Pancreas (tissue), 10 donors: Measurements from ENCODE around the gene SLC2A5. TPM values are rescaled to one million over a fixed set of nuclear protein-coding genes. Genes with fewer than 3 reads are reported as not detected.

Experiments
- ATAC-seq, 4 donors: fragments of 200-7000 bp; cut with Tn5 transposase; one replicate each; pipeline versions ENCODE4 v1.8.0 to v1.9.1; 2020; ENCODE audit warnings: mild to moderate bottlenecking in 4 of 4, moderate library complexity in 4 of 4
- DNase-seq, 6 donors: peaks; one replicate each; pipeline ENCODE4 v3.0.0-alpha.2; 2020
- FAIRE-seq: peaks from 2 replicates; lab custom pipeline; 2012; peaks lifted over from hg19 to GRCh38; lab: Jason Lieb, UNC
- H3K27ac ChIP-seq, 4 donors: fragments of 200-600 bp; sonication (generic); 1 replicate in 3 of 4; 2 replicates in 1 of 4; pipeline versions ENCODE4 v1.5.0 to v1.8.0; 2020
- H3K27me3 ChIP-seq, 4 donors: fragments of 200-600 bp; one replicate each; pipeline ENCODE4 v1.8.0; 2021
- H3K36me3 ChIP-seq, 3 donors: fragments of 200-600 bp; sonication (generic) in 1 of 3; one replicate each; pipeline versions ENCODE4 v1.5.0 to v1.8.0; 2020 to 2021
- H3K4me1 ChIP-seq, 3 donors: fragments of 200-600 bp; one replicate each; pipeline ENCODE4 v1.8.0; 2021
- H3K4me3 ChIP-seq, 4 donors: fragments of 200-600 bp; sonication (generic) in 2 of 4; one replicate each; pipeline versions ENCODE4 v1.5.0 to v1.8.0; 2020 to 2021
- H3K9me3 ChIP-seq, 4 donors: fragments of 200-600 bp; one replicate each; pipeline ENCODE4 v1.8.0; 2021
- CTCF ChIP-seq, 4 donors: fragments of 200-600 bp; sonication (generic) in 3 of 4; IDR thresholded peaks; one replicate each; pipeline versions ENCODE4 v1.5.0 to v1.8.0; 2021; ENCODE audit warnings: antibody characterized with exemption in 4 of 4
- WGBS, 2 donors: extraction: QIAGEN DNeasy Blood & Tissue Kit; methylation state at CpG; one replicate each; pipeline ENCODE4 v1.1.7; 2013; 5-methylcytosine and 5-hydroxymethylcytosine counted together
- intact Hi-C, 3 donors: fragments of 100-400 bp; cut with DNase I; formaldehyde crosslinking; loops; one replicate each; pipeline versions ENCODE4 v1.11.1 to v1.14.2; 2022
- polyA plus RNA-seq, 2 donors: library from polyadenylated mRNA; stranded (reverse); fragments of 200-250 nt; gene quantifications; one replicate each; pipeline ENCODE4 v1.2.3, GENCODE V29; 2013
- total RNA-seq, 6 donors: library from RNA; stranded (reverse); fragmentation: NEBNext Ultra II Directional in 4 of 6; extraction: Animal tissue kit (Norgen Biotek cat#: 25700) in 4 of 6; gene quantifications; one replicate each; pipeline versions ENCODE4 v1.2.1 to v1.2.4, GENCODE V29; 2021 to 2023
- donor health status: healthy with polysubstance abuse.
- donor health status: DM: no; HTN: no; CAD: no; lungs with moderate emphysema.
- donor health status: DM: no; HTN: no; CAD: no.
- donor health status: control.
- donor health status: control.
- donor health status: Bipolar disorder and iron deficiency.
- donor health status: DM: yes; HTN: yes; CAD: no.
- donor health status: DM: no; HTN: no; CAD: no.
- donor health status: DM: no; HTN: no; CAD: no.
- donor health status: DM: yes; HTN: yes; CAD: no.

SLC2A5 gene
- total and polyA plus RNA-seq, 8 donors, result 0.14 to 4.4 (median 0.53) TPM

GRCh38 chr1:9045861-9046510 is 23.4 kb downstream of the SLC2A5 start:
- Histone ChIP-seq H3K9me3 (no peaks in the 10 kb centered on the region), H3K27me3 (no peaks in the 10 kb centered on the region), H3K4me3 (no peak overlapping the region), H3K27ac (no peak overlapping the region), H3K4me1 (no peaks in the 10 kb centered on the region), H3K36me3 (no peaks in the 10 kb centered on the region)
- WGBS, 2 donors, result 78 to 83% methylated on average over 7 of the region's 7 CpGs
- intact Hi-C loops, result no loop called here
- FAIRE-seq, result no peak
- no peak for TF ChIP-seq CTCF (IDR thresholded peaks at IDR 0.05)
- ATAC-seq, result no peak
- DNase-seq, result no peak

DNA sequence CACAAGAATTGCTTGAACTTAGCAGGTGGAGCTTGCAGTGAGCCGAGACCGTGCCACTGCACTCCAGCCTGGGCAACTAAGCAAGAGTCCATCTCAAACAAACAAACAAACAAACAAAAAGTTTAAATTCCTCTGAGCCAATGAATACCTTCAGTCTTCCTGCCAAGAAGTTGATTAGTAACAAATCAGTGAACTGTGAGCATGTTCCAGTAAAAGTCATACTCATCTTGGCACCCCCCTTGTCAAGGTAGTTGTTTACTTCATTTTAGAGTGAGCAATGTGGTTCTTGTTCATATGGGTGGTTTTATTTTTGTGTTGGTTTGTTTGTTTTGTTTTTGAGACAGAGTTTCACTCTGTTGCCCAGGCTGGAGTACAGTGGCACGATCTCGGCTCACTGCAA is 25.2 kb downstream of the SLC2A5 start:
- no peaks in the 10 kb centered on the region for H3K27me3 ChIP-seq
- intact Hi-C loops, result no loop called here
- no peaks in the 10 kb centered on the region for H3K36me3 ChIP-seq
- FAIRE-seq, result no peak
- no peak overlapping the region for H3K4me3 ChIP-seq
- H3K9me3 ChIP-seq, result no peaks in the 10 kb centered on the region
- H3K27ac ChIP-seq, result no peak overlapping the region
- no peak for TF ChIP-seq CTCF (IDR thresholded peaks at IDR 0.05)
- no peak for ATAC-seq
- H3K4me1 ChIP-seq, result no peaks in the 10 kb centered on the region
- WGBS, 2 donors, result 93 to 99% methylated on average over 4 of the region's 4 CpGs
- no peak for DNase-seq

DNA sequence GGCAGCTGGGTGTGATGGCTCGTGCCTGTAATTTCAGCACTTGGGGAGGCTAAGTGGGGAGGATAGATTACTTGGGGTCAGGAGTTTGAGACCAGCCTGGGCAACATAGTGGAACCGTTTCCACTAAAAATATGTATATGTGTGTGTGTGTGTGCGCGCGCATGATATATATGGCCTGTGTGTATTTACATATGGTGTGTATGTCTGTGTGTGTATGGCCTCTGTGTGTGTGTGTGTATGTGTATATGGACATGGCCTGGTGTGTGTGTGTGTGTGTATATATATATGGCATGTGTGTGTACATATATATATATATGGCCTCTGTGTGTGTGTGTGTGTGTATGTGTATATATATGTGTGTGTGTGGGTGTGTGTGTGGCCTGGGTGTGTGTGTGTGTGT is 27.2 kb downstream of the SLC2A5 start:
- Histone ChIP-seq H3K4me1 (no peaks in the 10 kb centered on the region), H3K4me3 (no peak overlapping the region), H3K27ac (no peak overlapping the region), H3K9me3 (no peaks in the 10 kb centered on the region), H3K36me3 (no peaks in the 10 kb centered on the region), H3K27me3 (no peaks in the 10 kb centered on the region)
- TF ChIP-seq CTCF (IDR thresholded peaks at IDR 0.05), result no peak
- ATAC-seq (no peak), DNase-seq (no peak), FAIRE-seq (no peak)
- intact Hi-C loops, result no loop called here
- 87 to 92% methylated on average over 5 of the region's 5 CpGs for WGBS, 2 donors

GRCh38 chr1:9041116-9041779 is 28.2 kb downstream of the SLC2A5 start:
- FAIRE-seq, result no peak

More at GRCh38 chr1:9041116-9041779, 28.2 kb downstream of the SLC2A5 start:
- ATAC-seq (no peak), DNase-seq (no peak)
- intact Hi-C loops, result no loop called here
- TF ChIP-seq CTCF (IDR thresholded peaks at IDR 0.05), result no peak
- Histone ChIP-seq H3K27me3 (no peaks in the 10 kb centered on the region), H3K9me3 (no peaks in the 10 kb centered on the region), H3K4me3 (no peak overlapping the region), H3K27ac (no peak overlapping the region), H3K36me3 (no peaks in the 10 kb centered on the region), H3K4me1 (no peaks in the 10 kb centered on the region)
- WGBS, 2 donors, result 81 to 82% methylated on average over 14 of the region's 14 CpGs
